ENCODE data around the gene ST6GAL2. TPM values are rescaled to one million over a fixed set of nuclear protein-coding genes. Genes with fewer than 3 reads are reported as not detected.

ST6GAL2 gene
- total RNA-seq, 1 experiment from 2014 or later = 13.0 TPM

DNA sequence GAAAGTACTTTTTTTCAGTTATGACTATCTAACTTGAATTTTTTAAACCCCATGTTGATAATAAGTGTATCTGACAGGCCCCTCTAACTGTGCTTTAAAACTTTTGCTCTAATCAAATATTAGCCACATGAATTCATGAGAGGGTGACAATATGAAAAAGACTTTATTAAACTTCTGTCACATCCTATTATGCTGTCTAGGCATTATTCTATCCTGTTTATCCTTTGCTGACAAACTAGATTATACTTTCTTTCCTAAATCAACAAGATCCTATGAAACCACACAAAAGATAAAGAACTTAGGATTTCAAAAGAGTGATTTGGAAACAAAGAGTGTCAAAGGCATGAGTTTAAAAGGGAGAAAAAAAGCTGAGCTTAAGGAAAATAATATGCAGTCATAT lies 57.8 kb downstream of the ST6GAL2 start:
- no peak for DNase-seq (ENCODE audit: low read depth)

DNA sequence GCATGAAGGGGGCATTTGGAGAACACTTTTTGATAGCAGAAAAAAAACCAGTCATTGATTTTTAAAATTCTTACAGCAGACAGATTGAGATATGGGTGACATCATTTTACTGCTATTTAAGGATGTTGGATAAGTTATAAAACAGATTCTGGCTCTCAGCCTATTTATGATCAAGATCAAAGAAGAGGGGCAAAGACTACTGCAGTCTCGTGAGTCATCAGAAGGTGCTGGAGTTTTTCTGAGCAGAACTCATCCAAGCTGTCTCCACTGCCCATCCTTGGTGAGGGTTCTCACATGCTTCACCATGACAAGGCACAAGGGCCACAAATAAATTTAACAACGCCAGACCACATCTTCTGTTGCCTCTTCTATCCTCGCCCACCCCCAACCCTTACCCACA lies 58.8 kb downstream of the ST6GAL2 start:
- no peak for DNase-seq (ENCODE audit: low read depth)

DNA sequence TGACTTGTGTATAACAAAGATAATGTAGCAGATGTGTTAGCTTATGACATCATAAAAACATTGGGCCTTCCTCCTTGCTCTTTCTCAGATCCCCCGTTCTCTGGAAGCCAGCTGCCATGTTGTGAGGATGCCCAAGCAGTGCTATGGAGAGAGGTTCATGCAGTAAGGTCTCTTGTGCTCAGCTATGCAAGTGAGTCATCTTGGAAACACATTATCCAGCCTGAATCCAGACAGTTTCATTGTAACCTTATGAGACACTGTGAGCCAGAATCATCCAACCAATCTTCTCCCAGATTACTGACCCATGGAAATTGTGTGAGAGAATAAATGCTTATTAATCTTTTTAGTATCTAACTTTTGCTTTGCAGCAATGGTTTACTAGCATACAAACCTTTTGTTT lies 60.8 kb downstream of the ST6GAL2 start:
- no peak for DNase-seq (ENCODE audit: low read depth)

DNA sequence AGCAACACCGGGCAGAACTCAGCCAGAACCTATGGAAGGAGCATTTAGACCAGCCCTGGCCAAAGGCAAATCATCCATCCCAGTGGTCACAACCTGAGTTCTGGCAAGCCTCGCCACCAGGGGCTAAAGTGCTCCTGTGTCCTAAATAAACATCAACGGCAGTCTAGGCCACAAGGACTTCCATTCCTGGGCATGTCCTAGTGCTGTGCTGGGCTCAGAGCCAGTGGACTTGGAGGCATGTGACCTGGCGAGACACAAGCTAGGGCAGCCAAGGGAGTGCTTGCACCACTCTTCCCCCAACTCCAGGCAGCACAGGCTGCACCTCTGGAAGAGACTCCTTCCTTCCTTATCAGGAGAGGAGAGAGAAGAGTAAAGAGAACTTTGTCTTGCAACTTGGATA lies 69.0 kb downstream of the ST6GAL2 start:
- no peak for DNase-seq (ENCODE audit: low read depth)

DNA sequence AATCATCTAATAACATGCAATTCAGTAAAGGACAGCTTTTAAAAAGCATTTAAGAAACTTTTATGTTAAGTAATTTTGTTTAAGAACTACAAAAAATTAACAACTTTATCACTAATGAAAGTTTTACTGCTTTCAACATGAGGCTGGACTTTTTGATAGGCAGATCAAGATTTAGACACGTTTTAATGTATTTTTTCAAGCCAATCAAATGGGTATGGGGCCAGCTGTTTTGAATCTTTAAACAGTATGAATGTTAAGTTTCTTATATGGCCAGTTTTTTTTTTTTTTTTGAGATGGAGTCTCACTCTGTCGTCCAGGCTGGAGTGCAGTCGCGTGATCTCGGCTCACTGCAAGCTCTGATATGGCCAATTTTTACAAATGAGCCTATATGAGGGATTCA lies 73.1 kb downstream of the ST6GAL2 start:
- no peak for DNase-seq (ENCODE audit: low read depth)

DNA sequence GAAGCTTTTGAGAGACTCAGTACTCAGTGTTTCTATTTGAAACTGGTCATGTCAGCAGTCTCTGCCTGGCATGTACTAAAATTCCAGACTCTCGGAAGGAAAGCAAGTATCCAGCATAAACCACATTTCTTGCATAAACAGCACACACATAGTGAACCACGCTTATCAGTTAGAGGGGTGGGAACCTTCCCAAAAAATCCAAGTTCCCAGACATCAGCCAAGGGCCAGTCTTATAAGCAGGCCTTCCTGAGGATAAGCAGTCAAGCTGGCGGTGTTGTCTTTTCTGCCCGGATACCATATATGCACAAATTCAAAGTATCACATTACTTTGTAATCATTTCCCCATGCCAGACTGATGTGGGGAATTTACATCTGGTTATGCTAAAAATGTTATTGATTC lies 73.6 kb downstream of the ST6GAL2 start:
- peak; percentile 34 for DNase-seq (ENCODE audit: low read depth)

DNA sequence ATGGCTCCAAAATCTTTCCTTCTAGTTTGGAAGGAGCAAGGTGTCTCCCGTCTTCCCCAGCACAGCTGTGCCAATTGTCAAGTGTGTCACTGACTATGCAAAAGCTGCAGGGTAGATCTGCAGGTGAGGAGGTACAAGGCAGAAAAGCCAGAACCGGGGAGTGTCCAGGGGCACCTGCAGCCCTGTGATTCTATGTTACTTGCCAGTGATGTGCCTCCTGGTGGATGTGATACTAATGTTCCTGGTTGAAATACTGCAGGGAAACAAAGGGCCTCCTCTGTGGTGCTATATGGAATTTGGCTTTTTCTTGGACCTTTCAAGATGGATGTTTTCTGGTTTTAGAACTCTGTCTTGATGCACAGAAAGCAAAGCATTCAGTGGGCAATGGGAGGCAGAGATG lies 80.3 kb downstream of the ST6GAL2 start:
- no peak for DNase-seq (ENCODE audit: low read depth)

DNA sequence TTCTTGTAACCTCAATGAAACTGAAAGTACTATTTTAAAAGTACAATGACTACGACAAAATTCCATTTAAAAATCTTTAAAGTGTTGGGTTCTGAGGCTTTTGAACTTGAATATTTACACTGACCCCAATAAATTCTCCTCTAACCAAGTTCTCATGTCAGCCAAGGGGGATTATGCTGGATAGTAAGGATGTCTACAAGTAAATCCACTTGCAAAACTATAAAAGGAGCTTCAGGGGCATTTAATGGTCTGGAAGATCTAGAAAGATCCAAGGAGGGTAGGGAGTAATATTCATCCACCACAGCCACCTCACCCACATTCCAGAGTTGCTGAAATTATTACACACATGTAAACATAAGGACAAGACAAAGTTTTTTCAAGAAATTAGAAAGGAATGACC lies 81.8 kb downstream of the ST6GAL2 start:
- no peak for DNase-seq (ENCODE audit: low read depth)

DNA sequence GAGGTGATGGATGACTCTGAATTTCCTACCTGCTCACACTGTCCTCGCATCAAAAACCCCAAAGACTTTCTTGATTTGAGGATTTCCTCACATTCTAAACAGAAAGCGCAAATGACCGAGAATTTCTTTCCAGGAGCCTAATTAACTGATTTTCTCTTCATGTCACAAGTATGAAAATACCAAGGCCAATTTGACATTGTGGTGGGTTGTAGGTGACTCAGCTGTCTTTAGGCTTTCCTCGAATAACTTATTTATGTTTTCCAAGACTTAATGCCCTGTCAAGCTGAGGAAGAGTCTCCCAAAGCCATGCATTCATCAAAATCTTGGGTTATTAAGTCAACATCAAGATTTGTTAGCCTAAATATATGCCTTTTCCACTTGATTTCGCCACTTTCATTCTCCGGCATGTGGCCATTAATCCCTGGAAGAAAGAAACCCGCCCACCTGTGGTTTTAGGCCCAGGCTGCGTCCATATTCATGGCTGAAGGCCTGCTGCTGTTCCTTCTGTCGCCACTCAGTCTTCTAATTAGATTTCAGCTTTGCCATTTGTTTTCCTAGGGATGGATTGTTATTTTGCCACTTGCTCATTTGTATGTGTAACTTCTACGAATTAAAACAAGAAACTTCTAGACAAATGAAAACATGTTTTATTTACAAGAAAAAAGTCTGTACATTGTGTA lies 84.9 kb downstream of the ST6GAL2 start:
- no peak for DNase-seq (ENCODE audit: low read depth)

DNA sequence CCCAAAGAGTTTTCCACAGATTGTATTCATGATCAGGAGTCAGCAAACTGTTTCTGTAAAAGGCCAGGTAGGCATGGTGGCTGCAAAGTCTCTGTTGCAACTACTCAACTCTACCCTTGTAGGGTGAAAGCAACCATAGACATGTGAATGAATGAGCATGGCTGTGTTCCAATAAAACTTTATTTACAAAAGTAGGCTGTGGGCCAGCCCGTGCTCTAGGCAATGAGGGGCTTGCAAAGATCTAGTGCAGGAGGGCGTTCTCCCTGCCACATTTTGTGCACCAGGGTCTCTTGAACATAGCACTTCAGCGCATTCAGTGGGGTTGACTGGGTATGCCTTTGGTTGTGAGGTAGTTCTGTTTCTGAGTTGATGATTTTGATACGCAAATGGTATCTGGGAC lies 85.8 kb downstream of the ST6GAL2 start:
- DNase-seq (ENCODE audit: low read depth) = no peak

DNA sequence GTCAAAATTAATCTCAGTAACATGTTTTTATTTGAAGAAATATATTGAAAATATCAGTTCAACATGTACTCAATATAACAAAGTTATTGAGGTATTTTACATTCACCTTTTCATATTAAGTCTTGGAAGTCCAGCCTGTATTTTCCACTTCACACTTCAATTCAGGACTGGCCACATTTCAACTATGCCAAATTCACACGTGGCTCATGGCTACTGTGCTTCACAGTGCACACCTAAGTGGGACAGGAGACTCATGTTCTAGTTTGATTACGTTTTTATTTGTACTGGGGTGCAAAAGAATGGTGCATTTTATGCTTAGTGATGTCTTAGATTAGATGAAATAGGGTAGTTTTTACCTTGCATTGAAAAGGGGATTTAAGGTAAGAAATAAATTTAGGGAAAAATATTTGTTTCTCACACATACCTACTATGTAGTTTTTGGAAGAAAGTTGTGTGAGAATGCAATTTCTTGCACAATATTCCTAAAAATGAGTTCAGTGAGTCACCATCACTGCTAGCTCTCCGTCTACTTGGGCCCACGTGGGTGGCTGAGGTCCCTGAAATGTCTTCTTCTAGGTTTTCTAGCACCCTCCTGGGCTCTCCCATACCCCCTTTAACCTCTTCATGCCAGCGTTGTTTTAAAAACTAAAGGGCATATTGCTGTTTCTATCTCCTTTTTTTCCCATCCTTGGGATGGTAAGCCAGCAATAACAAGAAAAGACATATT lies 87.0 kb downstream of the ST6GAL2 start:
- no peak for DNase-seq (ENCODE audit: low read depth)

DNA sequence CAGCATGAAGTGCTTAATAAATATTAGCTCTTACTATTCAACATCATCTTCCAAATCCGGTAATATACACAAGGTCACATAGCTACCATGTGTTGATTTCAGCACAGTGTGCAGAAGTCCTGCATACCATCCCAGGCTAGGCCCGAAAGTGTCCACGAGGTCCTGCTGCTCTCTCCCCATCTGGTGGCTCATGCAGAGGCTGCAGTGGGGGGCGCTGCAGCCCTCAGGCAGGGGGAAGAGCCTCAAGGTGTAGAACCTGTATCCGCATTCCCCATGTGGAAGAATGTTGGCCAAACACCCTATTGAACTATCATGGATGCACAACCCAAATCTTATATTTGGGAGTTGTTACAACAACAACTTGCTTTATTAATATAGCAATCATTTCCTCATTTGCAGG lies 88.5 kb downstream of the ST6GAL2 start:
- DNase-seq (ENCODE audit: low read depth) = no peak

DNA sequence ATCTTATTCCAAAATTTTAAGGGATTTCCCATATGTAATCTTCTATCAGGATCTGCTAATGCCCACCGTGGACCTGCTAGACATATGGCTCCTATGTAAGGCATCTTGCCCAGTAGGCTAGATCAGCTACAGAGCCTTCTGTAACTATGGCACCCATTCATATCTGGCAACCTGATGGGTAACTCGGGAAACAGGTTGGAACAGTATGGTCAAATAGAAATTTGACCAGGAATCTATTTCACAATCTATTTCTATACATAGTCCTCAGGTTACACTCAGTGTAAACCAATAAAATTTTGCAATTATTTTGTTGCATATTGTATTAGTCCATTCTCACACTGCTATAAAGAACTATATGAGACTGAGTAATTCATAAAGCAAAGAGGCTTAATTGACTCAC lies 93.3 kb downstream of the ST6GAL2 start:
- DNase-seq (ENCODE audit: low read depth) = no peak

DNA sequence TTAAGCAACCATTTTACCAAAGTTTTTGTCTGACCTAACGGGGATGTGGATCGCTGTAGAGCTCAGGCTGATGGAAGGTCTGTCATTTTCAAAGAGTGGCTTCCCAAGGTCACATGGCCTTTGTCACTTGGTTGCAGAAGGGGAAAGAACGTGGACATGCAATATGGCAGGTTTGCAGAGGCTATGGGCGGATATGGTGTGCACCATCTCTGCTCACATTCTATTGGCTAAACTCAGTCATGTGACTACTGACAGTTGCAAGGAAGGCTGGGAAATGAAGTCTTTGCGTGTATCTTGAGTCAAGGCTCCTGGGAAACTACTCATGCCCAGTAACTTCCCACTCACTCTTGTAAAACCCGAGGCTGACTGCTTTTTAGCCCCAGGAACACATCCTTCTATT lies 96.8 kb downstream of the ST6GAL2 start:
- DNase-seq (ENCODE audit: low read depth) = peak; percentile 25

DNA sequence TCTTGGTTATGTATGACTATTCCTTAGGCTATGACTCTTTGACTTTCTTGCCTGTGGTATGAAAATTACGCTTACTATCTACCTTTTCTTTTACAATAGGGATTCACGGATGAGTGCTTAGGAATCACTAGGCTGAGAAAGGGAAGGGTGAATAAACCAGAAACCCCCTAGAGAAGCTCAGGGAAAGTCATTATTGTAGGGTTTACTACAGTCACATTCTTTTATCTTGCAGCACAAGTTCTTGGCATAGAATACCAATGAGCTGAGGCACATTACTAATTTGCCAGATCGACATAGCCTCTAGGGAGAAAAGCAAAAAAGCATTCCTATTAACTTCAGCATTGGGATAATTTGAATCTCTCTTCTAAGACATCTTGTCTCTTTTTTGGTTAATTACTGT lies 103.3 kb downstream of the ST6GAL2 start:
- no peak for DNase-seq (ENCODE audit: low read depth)

DNA sequence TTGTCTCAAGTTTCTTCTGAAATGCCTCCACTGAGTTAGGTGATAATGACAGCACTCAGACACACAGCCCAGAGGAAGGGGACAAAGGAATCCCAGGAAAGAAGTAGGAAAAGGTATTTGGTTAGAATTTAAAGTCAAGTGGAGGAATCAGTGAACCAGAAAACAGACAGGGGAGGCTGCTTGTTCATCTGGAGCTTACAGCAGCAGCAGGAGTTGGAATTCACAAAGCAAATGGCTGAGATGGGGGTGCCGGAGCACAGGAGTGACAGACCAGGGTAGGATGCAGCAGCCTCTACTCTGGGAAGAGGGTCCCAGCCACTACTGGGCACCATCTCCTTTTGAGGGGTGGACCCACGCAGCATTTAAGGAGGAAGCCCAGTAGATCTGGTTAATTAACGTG lies 104.8 kb downstream of the ST6GAL2 start:
- DNase-seq (ENCODE audit: low read depth) = no peak

DNA sequence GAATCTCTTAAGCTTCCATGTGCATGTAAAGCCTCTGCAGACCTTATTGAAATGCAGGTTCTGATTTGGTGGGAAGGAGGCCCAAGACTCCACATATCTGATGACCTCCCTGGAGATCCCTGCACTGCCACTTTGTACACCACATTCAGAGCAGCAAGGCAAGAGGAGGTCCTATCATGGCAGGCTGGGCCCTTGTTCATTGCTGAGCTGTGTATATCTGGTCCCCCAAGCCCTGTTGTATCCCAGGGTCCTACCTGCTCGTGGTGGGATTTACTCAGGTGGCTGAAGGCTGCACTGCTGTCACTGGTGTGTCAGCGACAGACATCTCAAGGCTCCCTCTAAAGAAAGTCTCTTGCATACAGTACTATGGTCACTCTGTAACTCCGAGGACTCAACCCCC lies 114.2 kb downstream of the ST6GAL2 start:
- no peak for DNase-seq (ENCODE audit: low read depth)

DNA sequence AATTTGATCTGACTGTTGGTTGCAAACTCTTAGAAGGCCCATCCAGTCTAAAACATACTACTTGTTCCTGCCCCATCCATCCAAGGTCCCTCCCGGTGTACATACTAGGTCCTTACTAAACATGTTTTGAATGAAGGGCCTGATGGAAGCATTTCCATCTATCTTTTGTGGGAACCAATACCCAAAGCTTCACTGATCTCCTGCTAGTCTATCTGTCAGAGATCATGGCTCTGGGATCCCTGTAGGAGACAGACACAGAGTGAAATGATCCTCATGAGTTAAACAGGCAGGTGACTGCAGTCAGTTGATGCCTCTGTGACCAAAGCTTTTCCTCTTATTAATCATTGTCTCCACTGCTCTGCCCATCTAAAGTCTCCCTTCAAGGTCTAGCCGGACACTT lies 115.0 kb downstream of the ST6GAL2 start:
- no peak for DNase-seq (ENCODE audit: low read depth)

DNA sequence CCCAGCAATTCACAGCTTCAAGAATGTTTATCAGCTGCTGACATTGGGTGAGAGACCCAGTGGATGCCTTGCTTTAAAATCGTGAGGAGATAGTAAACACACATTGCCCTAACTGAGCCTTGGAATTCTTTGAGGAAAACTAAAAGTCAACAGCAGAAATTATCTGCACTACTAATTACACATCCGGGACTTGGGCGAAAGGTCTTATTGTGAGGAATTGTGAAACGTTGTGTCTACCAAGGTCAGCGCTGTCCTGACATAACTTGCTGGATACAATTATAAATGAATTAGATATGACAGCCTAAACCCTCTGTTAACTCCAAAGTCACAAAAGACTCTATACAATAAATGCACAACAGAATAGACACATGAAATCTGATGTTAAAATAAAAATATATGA lies 121.4 kb downstream of the ST6GAL2 start:
- no peak for DNase-seq (ENCODE audit: low read depth)

DNA sequence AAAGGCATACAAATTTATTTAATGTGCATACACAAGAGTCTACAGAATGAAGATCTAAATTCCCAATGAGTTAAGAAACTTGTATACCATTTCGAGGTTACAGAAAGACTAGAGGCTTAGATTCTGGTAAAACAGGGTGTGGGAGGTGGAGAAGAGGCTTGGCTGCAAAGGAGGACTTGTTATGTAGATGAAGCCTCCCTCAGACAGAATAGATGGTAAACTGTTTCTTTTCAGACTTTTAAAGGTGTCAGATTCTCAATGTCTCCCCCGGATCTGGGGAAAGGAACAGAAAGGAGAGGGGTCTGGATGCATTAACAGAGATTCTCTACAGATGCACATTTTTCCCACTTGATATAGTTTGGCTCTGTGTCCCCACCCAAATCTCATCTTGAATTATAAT lies 126.0 kb downstream of the ST6GAL2 start:
- no peak for DNase-seq (ENCODE audit: low read depth)

DNA sequence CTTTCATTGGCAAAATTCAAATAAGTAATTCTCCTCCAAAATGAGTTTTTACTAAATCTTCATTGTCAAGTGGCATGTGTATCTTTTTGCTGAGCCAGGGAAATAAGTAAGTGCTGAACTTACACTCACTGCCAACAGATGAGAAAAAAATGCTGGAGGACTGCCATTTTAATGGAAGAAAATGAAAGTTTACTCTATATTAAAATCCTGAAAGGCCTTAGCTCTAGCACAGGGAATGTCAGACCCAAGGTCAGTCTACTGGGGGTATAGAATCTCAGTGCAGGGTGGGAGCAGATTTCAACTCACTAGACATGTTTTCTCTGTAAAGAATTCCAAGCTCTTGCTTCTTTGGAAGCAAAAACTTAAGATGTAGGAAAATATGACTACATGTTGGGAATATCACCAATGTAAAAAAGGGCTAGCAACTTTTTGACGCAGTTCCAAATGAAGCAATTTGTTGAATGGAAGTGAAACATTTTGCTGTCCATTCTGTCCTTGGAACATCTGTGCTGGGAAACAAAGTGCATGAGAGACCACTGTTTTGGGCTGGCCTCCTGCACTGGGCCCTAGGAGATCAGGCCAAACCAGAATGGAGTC lies 127.0 kb downstream of the ST6GAL2 start:
- DNase-seq (ENCODE audit: low read depth) = no peak
